GM21367 (cell line): ENCODE measurements around the gene COPS9.

Experiments
- ATAC-seq: cut with Tn5 transposase; IDR thresholded peaks from one replicate; pipeline ENCODE4 v1.9.1; 2021; ENCODE audit not compliant: unreplicated experiment

Gene COPS9

GRCh38 chr2:240151477-240152031 lies 15.4 kb upstream of the COPS9 start:
- ATAC-seq, result no peak

- no peak for ATAC-seq
These were observed 14.1 kb upstream of the COPS9 start for GRCh38 chr2:240149943-240150784.

GRCh38 chr2:240147911-240148587 lies 11.9 kb upstream of the COPS9 start:
- ATAC-seq, result no peak

- ATAC-seq, result no peak
These were observed 11.3 kb upstream of the COPS9 start for GRCh38 chr2:240147382-240147781.

GRCh38 chr2:240146627-240147278 lies 10.6 kb upstream of the COPS9 start:
- ATAC-seq, result no peak

GRCh38 chr2:240146141-240146561 lies 10.0 kb upstream of the COPS9 start:
- ATAC-seq, result no peak

- ATAC-seq, result no peak
These were observed 9.4 kb upstream of the COPS9 start for GRCh38 chr2:240145461-240145860.

- ATAC-seq, result no peak
These were observed 8.7 kb upstream of the COPS9 start for GRCh38 chr2:240144649-240145261.

- ATAC-seq, result no peak
These were observed 7.9 kb upstream of the COPS9 start for GRCh38 chr2:240143801-240144648.

- no peak for ATAC-seq
These were observed 7.2 kb upstream of the COPS9 start for GRCh38 chr2:240143276-240143675.

GRCh38 chr2:240142859-240143258 lies 6.8 kb upstream of the COPS9 start:
- ATAC-seq, result no peak

GRCh38 chr2:240142256-240142775 lies 6.2 kb upstream of the COPS9 start:
- no peak for ATAC-seq

- ATAC-seq, result no peak
These were observed 5.6 kb upstream of the COPS9 start for GRCh38 chr2:240141736-240142135.

- ATAC-seq, result no peak
These were observed 4.8 kb upstream of the COPS9 start for GRCh38 chr2:240140920-240141319.

- ATAC-seq, result no peak
These were observed 4.4 kb upstream of the COPS9 start, which contains the start of gene OTOS for GRCh38 chr2:240140511-240140910. Gene OTOS, minus strand, starts transcription at chr2:240140658. Its CDS starts 332 bp downstream, at chr2:240140326.

- no peak for ATAC-seq
These were observed 3.7 kb upstream of the COPS9 start for GRCh38 chr2:240139666-240140393.

GRCh38 chr2:240139011-240139441 lies 2.9 kb upstream of the COPS9 start:
- ATAC-seq, result no peak

GRCh38 chr2:240138254-240138984 lies 2.3 kb upstream of the COPS9 start:
- ATAC-seq, result no peak
